Neural cell (in vitro differentiated cells): Measurements from ENCODE around the gene VPS8.

Experiments used
- CTCF ChIP-seq: fragments of 450-650 bp; IDR thresholded peaks from 2 replicates; pipeline ENCODE4 v1.5.1; 2014; ENCODE audit warnings: antibody characterized with exemption, mild to moderate bottlenecking, moderate library complexity; ENCODE audit not compliant: poor library complexity, severe bottlenecking
- EP300 ChIP-seq: fragments of 450-650 bp; conservative IDR thresholded peaks from 2 replicates; pipeline ENCODE4 v1.6.1; 2014; ENCODE audit warnings: antibody characterized with exemption, mild to moderate bottlenecking, moderate library complexity; ENCODE audit not compliant: poor library complexity, severe bottlenecking
- EZH2 ChIP-seq: fragments of 200-600, 300-800 bp; shearing (Covaris generic), sonication (generic); IDR thresholded peaks from 2 replicates; pipeline ENCODE4 v1.6.1; 2014; ENCODE audit warnings: antibody characterized with exemption, low read length, borderline replicate concordance, mild to moderate bottlenecking; ENCODE audit not compliant: insufficient read depth, poor library complexity, severe bottlenecking
- MXI1 ChIP-seq: fragments of 450-650 bp; conservative IDR thresholded peaks from 2 replicates; pipeline ENCODE4 v1.6.1; 2014; ENCODE audit warnings: antibody characterized with exemption, mild to moderate bottlenecking; ENCODE audit not compliant: poor library complexity, severe bottlenecking
- POLR2AphosphoS5 ChIP-seq: IDR thresholded peaks from 2 replicates; pipeline ENCODE4 v1.6.1; 2012
- RAD21 ChIP-seq: fragments of 450-650 bp; conservative IDR thresholded peaks from 2 replicates; pipeline ENCODE4 v1.6.1; 2014; ENCODE audit warnings: antibody characterized with exemption, mild to moderate bottlenecking, moderate library complexity
- SMC3 ChIP-seq: fragments of 450-650 bp; conservative IDR thresholded peaks from 2 replicates; pipeline ENCODE4 v1.6.1; 2014; ENCODE audit warnings: antibody characterized with exemption, mild to moderate bottlenecking, moderate library complexity; ENCODE audit not compliant: poor library complexity
- TAF1 ChIP-seq: IDR thresholded peaks from 2 replicates; pipeline ENCODE4 v1.6.1; 2012; ENCODE audit warnings: low read depth

- TF ChIP-seq CTCF (no peak), TAF1 (no peak), POLR2AphosphoS5 (no peak), EZH2 (no peak), EP300 (no peak), RAD21 (no peak), MXI1 (no peak), SMC3 (no peak)
Observed at GRCh38 chr3:184806567-184807271, 5.2 kb upstream of the VPS8 start.
